Right ventricle myocardium superior (tissue), 1 donor: Measurements from ENCODE around the gene LAMB1. TPM values are rescaled to one million over a fixed set of nuclear protein-coding genes. Genes with fewer than 3 reads are reported as not detected.
A peak's percentile ranks its signal among the peaks of the same experiment; 100 is the strongest.

Experiments used
- ATAC-seq: fragments of 200-7000 bp; cut with Tn5 transposase; one replicate; pipeline ENCODE4 v1.9.1; 2020; ENCODE audit warnings: mild to moderate bottlenecking; ENCODE audit not compliant: poor library complexity
- DNase-seq: peaks from one replicate; pipeline ENCODE4 v3.0.0-alpha.2; 2020
- intact Hi-C: fragments of 100-400 bp; cut with DNase I; formaldehyde crosslinking; loops from one replicate; pipeline ENCODE4 v1.11.2; 2022
- total RNA-seq: library from RNA; stranded (reverse); fragmentation: NEBNext Ultra II Directional; extraction: Animal tissue kit (Norgen Biotek cat#: 25700); gene quantifications from one replicate; pipeline ENCODE4 v1.2.1, GENCODE V29; 2021
- donor health status: DM: no; HTN: yes; CAD: no; lungs with severe emphysema.

The LAMB1 gene
- total RNA-seq, 1 donor from 2014 or later: 62.1 TPM

- no peak for DNase-seq
- intact Hi-C loops: no loop called here
- ATAC-seq: no peak
Observed at GRCh38 chr7:107980171-107980570, 22.8 kb downstream of the LAMB1 start.

- intact Hi-C loops: no loop called here
- no peak for ATAC-seq
Observed at GRCh38 chr7:107978815-107979408, 24.0 kb downstream of the LAMB1 start.

GRCh38 chr7:107977048-107977447 lies 25.9 kb downstream of the LAMB1 start:
- DNase-seq (no peak), ATAC-seq (no peak)

More at GRCh38 chr7:107978815-107979408, 24.0 kb downstream of the LAMB1 start:
- DNase-seq: no peak

GRCh38 chr7:107976620-107977019 lies 26.3 kb downstream of the LAMB1 start:
- DNase-seq (no peak), ATAC-seq (no peak)
- intact Hi-C loops: no loop called here

More at GRCh38 chr7:107977048-107977447, 25.9 kb downstream of the LAMB1 start:
- intact Hi-C loops: no loop called here

GRCh38 chr7:107975394-107976013 lies 27.5 kb downstream of the LAMB1 start:
- intact Hi-C loops: no loop called here
- ATAC-seq (no peak), DNase-seq (no peak)

GRCh38 chr7:107973861-107974260 lies 29.1 kb downstream of the LAMB1 start:
- intact Hi-C loops: no loop called here

GRCh38 chr7:107972941-107973376 lies 30.0 kb downstream of the LAMB1 start:
- DNase-seq: no peak
- peak; percentile 39 for ATAC-seq
- intact Hi-C loops: no loop called here

More at GRCh38 chr7:107973861-107974260, 29.1 kb downstream of the LAMB1 start:
- ATAC-seq (no peak), DNase-seq (no peak)

- intact Hi-C loops: no loop called here
- ATAC-seq: peak; percentile 87
- DNase-seq: no peak
Observed at GRCh38 chr7:107972075-107972482, 30.9 kb downstream of the LAMB1 start.

- DNase-seq (peak; percentile 70), ATAC-seq (peak; percentile 53)
- intact Hi-C loops: no loop called here
Observed at GRCh38 chr7:107971613-107972012, 31.3 kb downstream of the LAMB1 start.

- ATAC-seq (no peak), DNase-seq (no peak)
- intact Hi-C loops: no loop called here
Observed at GRCh38 chr7:107971100-107971499, 31.9 kb downstream of the LAMB1 start.

- ATAC-seq (no peak), DNase-seq (peak; percentile 67)
- intact Hi-C loops: no loop called here
Observed at GRCh38 chr7:107969856-107970255, 33.1 kb downstream of the LAMB1 start.

- no peak for ATAC-seq
- intact Hi-C loops: no loop called here
- no peak for DNase-seq
Observed at GRCh38 chr7:107968449-107968848, 34.5 kb downstream of the LAMB1 start.

- intact Hi-C loops: no loop called here
- ATAC-seq: no peak
- DNase-seq: no peak
Observed at GRCh38 chr7:107967420-107967819, 35.5 kb downstream of the LAMB1 start.

GRCh38 chr7:107966711-107967110 lies 36.2 kb downstream of the LAMB1 start:
- intact Hi-C loops: no loop called here
- DNase-seq: no peak

GRCh38 chr7:107964510-107964909 lies 38.5 kb downstream of the LAMB1 start:
- ATAC-seq: no peak
- DNase-seq: no peak
- intact Hi-C loops: no loop called here

More at GRCh38 chr7:107966711-107967110, 36.2 kb downstream of the LAMB1 start:
- peak; percentile 84 for ATAC-seq

GRCh38 chr7:107962817-107963216 lies 40.1 kb downstream of the LAMB1 start:
- DNase-seq (no peak), ATAC-seq (no peak)
- intact Hi-C loops: no loop called here

- ATAC-seq (peak; percentile 66), DNase-seq (peak; percentile 83)
- intact Hi-C loops: no loop called here
Observed at GRCh38 chr7:107961405-107961804, 41.6 kb downstream of the LAMB1 start.

- DNase-seq (no peak), ATAC-seq (no peak)
- intact Hi-C loops: no loop called here
Observed at GRCh38 chr7:107960272-107960671, 42.7 kb downstream of the LAMB1 start.

GRCh38 chr7:107959527-107959898 lies 43.4 kb downstream of the LAMB1 start:
- DNase-seq: no peak
- no peak for ATAC-seq
- intact Hi-C loops: no loop called here

- peak; percentile 54 for ATAC-seq
Observed at GRCh38 chr7:107958764-107959526, 44.0 kb downstream of the LAMB1 start.

More at GRCh38 chr7:107958764-107959526, 44.0 kb downstream of the LAMB1 start:
- DNase-seq: no peak
- intact Hi-C loops: no loop called here
